Skeletal muscle tissue (tissue), 4 donors: Measurements from ENCODE around the gene GNAO1. TPM values are rescaled to one million over a fixed set of nuclear protein-coding genes. Genes with fewer than 3 reads are reported as not detected.

ENCODE experiments used
- H3K27ac ChIP-seq: one replicate; pipeline ENCODE4 v1.7.0; 2013; ENCODE audit warnings: mild to moderate bottlenecking, low read depth, low read length, inconsistent platforms
- H3K27me3 ChIP-seq, 3 donors: one replicate each; pipeline ENCODE4 v1.7.0; 2013; ENCODE audit warnings: low read length in 3 of 3; ENCODE audit not compliant: control insufficient read depth in 3 of 3, insufficient read depth in 3 of 3
- H3K36me3 ChIP-seq, 3 donors: one replicate each; pipeline ENCODE4 v1.7.0; 2013; ENCODE audit warnings: low read length in 3 of 3; ENCODE audit not compliant: control insufficient read depth in 3 of 3, insufficient read depth in 3 of 3
- H3K4me1 ChIP-seq, 3 donors: one replicate each; pipeline ENCODE4 v1.7.0; 2013; ENCODE audit warnings: low read length in 3 of 3, mild to moderate bottlenecking in 3 of 3; ENCODE audit not compliant: control insufficient read depth in 3 of 3, insufficient read depth in 3 of 3
- H3K4me3 ChIP-seq, 3 donors: one replicate each; pipeline ENCODE4 v1.7.0; 2013; ENCODE audit warnings: low read length in 3 of 3
- H3K9ac ChIP-seq, 3 donors: one replicate each; pipeline ENCODE4 v1.7.0; 2013; ENCODE audit warnings: low read length in 3 of 3, mild to moderate bottlenecking in 3 of 3, moderate library complexity in 2 of 3, low read depth in 1 of 3
- H3K9me3 ChIP-seq, 3 donors: one replicate each; pipeline ENCODE4 v1.7.0; 2013; ENCODE audit warnings: low read length in 3 of 3; ENCODE audit not compliant: control insufficient read depth in 3 of 3
- total RNA-seq: library from RNA; depleted of rRNA; stranded (reverse); fragments of >200 nt; gene quantifications from one replicate; pipeline ENCODE4 v1.2.3, GENCODE V29; 2014
- donor health status: Osteomylitis.

GNAO1 gene
- total RNA-seq, 1 donor from 2014 or later: under 0.01 TPM

GRCh38 chr16:56197192-56197992 lies 6.1 kb downstream of the GNAO1 start:
- Histone ChIP-seq H3K27me3 (peaks cover 12 to 24% (median 16%) of the 10 kb centered on the region in 3 donors), H3K9me3 (no peaks in the 10 kb centered on the region), H3K4me3 (no peak overlapping the region), H3K36me3 (no peaks in the 10 kb centered on the region), H3K4me1 (peaks cover 12 to 14% (median 14%) of the 10 kb centered on the region in 3 donors), H3K27ac (no peak overlapping the region), H3K9ac (no peak overlapping the region)

GRCh38 chr16:56198006-56198754 lies 6.9 kb downstream of the GNAO1 start:
- Histone ChIP-seq H3K9ac (no peak overlapping the region), H3K27ac (no peak overlapping the region), H3K27me3 (peaks cover 6 to 18% (median 8%) of the 10 kb centered on the region in 3 donors), H3K9me3 (no peaks in the 10 kb centered on the region), H3K4me3 (no peak overlapping the region), H3K36me3 (no peaks in the 10 kb centered on the region), H3K4me1 (peaks cover 12 to 14% (median 14%) of the 10 kb centered on the region in 3 donors)

GRCh38 chr16:56198755-56199114 lies 7.4 kb downstream of the GNAO1 start:
- Histone ChIP-seq H3K27ac (no peak overlapping the region), H3K4me1 (peaks cover 8 to 10% (median 9%) of the 10 kb centered on the region in 3 donors), H3K4me3 (no peak overlapping the region), H3K36me3 (no peaks in the 10 kb centered on the region), H3K9ac (no peak overlapping the region), H3K27me3 (peaks cover under 1 to 12% (median 3%) of the 10 kb centered on the region in 3 donors), H3K9me3 (peaks cover 0 to 3% (median 0%) of the 10 kb centered on the region in 3 donors)

- Histone ChIP-seq H3K27me3 (peaks cover 0 to 8% (median 0%) of the 10 kb centered on the region in 3 donors), H3K4me3 (no peak overlapping the region), H3K27ac (no peak overlapping the region), H3K9ac (no peak overlapping the region), H3K36me3 (no peaks in the 10 kb centered on the region), H3K9me3 (peaks cover 0 to 3% (median 0%) of the 10 kb centered on the region in 3 donors), H3K4me1 (peaks cover 4 to 7% (median 6%) of the 10 kb centered on the region in 3 donors)
These were observed 7.9 kb downstream of the GNAO1 start for GRCh38 chr16:56199164-56199563.

GRCh38 chr16:56201030-56201429 lies 9.7 kb downstream of the GNAO1 start:
- Histone ChIP-seq H3K4me1 (no peaks in the 10 kb centered on the region), H3K9me3 (peaks cover 0 to 3% (median 0%) of the 10 kb centered on the region in 3 donors), H3K27me3 (no peaks in the 10 kb centered on the region), H3K36me3 (no peaks in the 10 kb centered on the region), H3K4me3 (no peak overlapping the region), H3K27ac (no peak overlapping the region), H3K9ac (no peak overlapping the region)

- no peaks in the 10 kb centered on the region for H3K27me3 ChIP-seq
- no peaks in the 10 kb centered on the region for H3K36me3 ChIP-seq
- peaks cover 0 to 3% (median 0%) of the 10 kb centered on the region in 3 donors for H3K9me3 ChIP-seq
- no peak overlapping the region for H3K27ac ChIP-seq
- H3K9ac ChIP-seq: no peak overlapping the region
- H3K4me1 ChIP-seq: no peaks in the 10 kb centered on the region
- no peak overlapping the region for H3K4me3 ChIP-seq
These were observed 10.7 kb downstream of the GNAO1 start for GRCh38 chr16:56202036-56202435.

GRCh38 chr16:56203052-56203451 lies 11.8 kb downstream of the GNAO1 start:
- Histone ChIP-seq H3K9ac (no peak overlapping the region), H3K27ac (no peak overlapping the region), H3K4me3 (no peak overlapping the region), H3K36me3 (no peaks in the 10 kb centered on the region), H3K9me3 (peaks cover 0 to 3% (median 0%) of the 10 kb centered on the region in 3 donors), H3K27me3 (no peaks in the 10 kb centered on the region), H3K4me1 (no peaks in the 10 kb centered on the region)

GRCh38 chr16:56204816-56205215 lies 13.5 kb downstream of the GNAO1 start:
- no peaks in the 10 kb centered on the region for H3K27me3 ChIP-seq
- H3K36me3 ChIP-seq: no peaks in the 10 kb centered on the region
- H3K27ac ChIP-seq: no peak overlapping the region
- no peaks in the 10 kb centered on the region for H3K4me1 ChIP-seq
- H3K4me3 ChIP-seq: no peak overlapping the region
- H3K9me3 ChIP-seq: peaks cover 0 to 5% (median 0%) of the 10 kb centered on the region in 3 donors
- H3K9ac ChIP-seq: no peak overlapping the region

- no peaks in the 10 kb centered on the region for H3K27me3 ChIP-seq
- H3K9ac ChIP-seq: no peak overlapping the region
- no peak overlapping the region for H3K4me3 ChIP-seq
- no peaks in the 10 kb centered on the region for H3K36me3 ChIP-seq
- peaks cover 0 to 5% (median 0%) of the 10 kb centered on the region in 3 donors for H3K9me3 ChIP-seq
- no peak overlapping the region for H3K27ac ChIP-seq
- no peaks in the 10 kb centered on the region for H3K4me1 ChIP-seq
These were observed 15.7 kb downstream of the GNAO1 start for GRCh38 chr16:56206951-56207350.

GRCh38 chr16:56207421-56207820 lies 16.1 kb downstream of the GNAO1 start:
- Histone ChIP-seq H3K27me3 (no peaks in the 10 kb centered on the region), H3K36me3 (no peaks in the 10 kb centered on the region), H3K27ac (no peak overlapping the region), H3K9me3 (peaks cover 0 to 5% (median 0%) of the 10 kb centered on the region in 3 donors), H3K4me1 (no peaks in the 10 kb centered on the region), H3K4me3 (no peak overlapping the region), H3K9ac (no peak overlapping the region)
